HG03095 (cell line): ENCODE results near the gene RNF121.
A peak's percentile ranks its signal among the peaks of the same experiment; 100 is the strongest.

Experiments used
- ATAC-seq: cut with Tn5 transposase; IDR thresholded peaks from one replicate; pipeline ENCODE4 v1.9.1; 2021; ENCODE audit warnings: moderate library complexity; ENCODE audit not compliant: unreplicated experiment

RNF121 gene

DNA sequence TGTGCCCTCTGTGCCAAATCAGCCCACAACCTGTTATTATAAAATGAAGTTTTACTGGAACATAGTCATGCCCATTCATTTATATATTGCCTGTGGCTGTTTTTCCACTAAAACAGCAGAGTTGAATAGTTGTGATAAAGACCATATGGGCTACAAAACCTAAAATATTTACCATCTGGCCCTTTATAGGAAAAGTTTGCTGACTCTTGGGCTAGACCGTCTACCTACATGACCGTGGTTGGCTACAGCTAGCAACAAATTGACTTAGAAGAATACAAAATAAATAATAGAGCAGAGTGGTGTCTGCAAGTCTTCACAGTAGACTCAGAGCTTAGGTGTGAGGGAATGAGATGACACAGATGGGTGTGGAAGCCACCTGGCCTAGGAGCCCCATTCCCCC lies 58.7 kb downstream of the RNF121 start:
- ATAC-seq, result no peak

DNA sequence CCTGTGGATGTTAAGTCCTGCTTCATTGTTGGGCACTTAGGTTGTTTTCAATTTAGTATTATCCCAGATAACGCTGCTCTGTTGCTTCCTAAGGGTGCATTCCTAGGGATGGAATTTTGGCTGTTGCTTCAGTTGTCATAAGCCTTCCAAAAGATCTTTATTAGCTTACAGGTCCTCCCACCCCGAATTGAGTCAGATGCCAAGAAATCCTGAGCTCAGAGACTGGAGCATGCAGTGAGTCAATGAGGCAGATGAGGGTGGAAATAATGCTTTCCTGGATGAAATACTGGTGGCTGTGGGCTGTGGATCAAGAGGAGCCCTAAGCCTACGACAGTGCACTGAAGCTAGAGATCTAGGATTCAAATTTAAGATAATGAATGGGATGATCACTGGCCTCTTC lies 59.2 kb downstream of the RNF121 start:
- no peak for ATAC-seq

DNA sequence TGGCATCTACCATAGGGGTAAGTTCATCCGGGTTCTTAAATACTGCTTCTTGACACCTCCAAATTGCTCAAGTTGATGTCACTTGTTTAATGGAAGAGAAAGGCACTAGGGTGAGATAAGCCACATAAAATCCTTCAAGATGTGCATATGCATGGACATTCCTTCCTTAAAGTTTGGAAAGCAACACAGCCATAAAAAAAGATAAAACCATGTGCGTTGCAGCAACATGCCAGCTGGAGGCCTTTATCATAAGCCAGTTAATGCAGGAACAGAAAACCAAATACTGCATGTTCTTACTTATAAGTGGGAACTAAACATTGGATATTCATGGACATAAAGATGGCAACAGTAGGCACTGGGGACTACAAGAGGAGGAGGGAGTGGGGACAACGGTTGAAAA lies 61.9 kb downstream of the RNF121 start:
- no peak for ATAC-seq

DNA sequence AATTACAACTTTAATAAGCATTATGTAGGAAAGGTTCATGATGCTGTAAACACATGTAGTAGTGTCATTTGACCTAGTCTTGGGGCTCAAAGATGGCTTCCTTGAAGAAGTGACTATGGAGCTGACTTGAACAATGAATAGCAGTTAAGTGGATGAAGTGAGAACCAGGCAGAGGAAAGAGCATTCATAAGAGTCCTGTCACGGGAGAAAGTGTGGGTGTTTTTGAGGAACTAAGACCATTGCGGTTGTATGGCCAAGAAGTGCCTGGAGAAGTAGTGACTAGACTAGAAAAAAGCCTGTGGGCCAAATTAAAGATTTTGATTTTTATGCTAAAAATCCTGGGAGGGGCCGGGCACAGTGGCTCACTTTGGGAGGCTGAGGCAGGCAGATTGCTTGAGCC lies 62.6 kb downstream of the RNF121 start:
- peak; percentile 51 for ATAC-seq

DNA sequence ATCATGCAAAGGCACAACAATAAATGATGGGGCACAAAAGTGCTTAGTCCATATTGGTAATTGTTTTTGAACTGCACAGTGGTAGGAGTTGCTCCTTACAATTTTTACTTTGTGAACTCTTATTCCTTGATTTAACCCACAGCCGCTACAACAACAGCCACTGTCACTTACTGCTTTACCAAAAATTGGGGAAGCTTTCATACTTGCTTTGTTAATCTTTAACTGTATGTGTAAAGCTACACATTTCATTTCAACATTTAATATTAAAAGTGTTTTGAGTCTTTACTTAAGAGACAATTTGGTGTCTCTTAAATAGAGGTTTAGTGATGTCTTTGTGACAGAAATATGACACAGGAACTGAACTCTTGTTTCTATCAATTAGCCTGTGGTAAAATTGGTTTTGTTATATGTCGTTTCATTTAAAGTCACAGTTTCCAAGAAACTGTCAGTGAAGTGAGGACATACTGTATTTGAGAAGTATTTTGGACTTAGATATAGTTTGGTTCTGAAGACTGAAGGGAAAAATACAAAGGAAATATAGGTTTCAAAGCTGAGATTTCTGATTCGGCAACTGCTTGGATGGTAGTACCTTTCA lies 63.4 kb downstream of the RNF121 start:
- ATAC-seq, result no peak

DNA sequence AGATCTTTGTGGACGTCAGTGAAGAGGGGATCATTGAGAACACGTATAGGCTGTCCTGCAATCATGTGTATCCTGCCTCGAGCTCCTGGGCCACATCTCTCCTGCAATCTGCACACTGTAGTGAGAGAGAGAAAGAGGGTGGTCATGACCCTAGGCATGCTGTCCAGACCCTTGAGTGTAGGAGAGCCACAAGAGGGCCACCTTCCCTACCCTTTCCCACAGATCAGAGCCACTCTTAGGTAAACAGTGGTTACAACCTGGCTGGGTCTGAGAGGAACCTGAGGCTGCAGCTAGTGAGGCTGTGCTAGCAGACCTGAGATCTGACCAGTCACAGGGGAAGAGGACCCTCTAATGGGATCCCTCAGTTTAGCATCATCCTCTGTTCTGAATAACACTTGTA lies 65.9 kb downstream of the RNF121 start:
- ATAC-seq, result no peak

DNA sequence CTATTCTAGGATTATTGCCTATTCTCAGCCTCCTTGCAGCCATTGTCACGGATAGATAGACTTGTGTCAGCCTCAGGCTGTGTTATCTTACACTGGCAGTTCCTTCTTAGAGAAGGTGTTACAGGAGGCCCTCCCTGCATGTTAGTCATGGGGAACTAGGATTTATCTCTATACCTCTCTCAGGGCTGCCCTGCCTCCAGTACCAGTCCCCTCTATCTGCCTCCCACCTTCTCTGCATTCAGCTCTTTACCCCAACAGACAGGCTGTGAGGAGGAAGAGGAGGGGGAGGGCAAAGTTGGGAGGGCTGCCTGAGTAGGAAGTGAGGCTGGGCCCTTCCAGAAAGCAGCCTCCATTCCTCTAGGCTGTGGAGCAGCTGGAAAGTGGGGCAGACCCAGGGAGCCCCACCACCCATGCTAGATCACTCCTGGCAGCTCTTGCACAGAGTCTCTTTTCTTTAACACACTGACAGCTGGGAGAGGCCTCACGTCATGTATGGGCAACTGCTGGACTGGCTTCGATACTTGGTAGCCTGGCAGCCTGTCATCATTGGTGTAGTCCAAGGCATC lies 67.0 kb downstream of the RNF121 start:
- ATAC-seq, result no peak

DNA sequence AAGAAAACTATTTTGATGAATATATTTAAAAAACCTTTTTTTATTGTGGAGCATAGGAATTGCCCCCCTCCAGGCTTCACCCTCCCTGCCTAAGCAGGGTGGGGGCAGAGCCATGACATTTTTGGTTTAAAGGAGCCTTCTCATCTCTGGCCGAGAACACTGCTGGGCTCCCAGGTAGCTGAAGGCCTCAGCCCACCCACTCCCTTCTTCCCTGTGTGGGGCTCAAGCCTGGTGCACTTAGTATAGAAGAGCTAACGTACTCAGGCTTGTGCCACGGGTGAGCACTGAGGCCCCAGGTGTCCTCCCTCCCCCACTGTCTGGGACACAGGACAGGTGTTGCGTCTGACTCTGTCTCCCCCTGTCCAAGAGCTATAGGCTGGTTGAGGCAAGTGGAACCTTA lies 67.7 kb downstream of the RNF121 start:
- ATAC-seq, result no peak

DNA sequence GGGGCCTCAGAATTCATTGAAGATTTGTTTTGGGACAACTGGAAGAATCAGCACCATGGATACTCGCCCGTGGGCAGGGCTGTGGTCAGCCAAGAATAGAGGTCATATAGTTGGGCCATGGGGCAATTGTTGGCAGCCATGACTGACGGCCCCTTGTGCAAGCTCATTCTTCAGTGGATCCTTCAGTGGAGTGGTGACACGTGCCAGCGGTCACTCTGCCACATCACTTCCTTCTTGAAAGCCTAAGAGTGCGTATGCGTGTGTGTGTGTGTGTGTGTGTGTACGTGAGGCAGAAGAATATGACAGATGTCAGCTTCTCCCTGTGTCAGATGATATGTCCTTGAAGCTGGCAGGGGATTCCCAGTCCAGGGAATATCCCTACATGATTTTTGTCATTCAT lies 68.1 kb downstream of the RNF121 start:
- no peak for ATAC-seq

DNA sequence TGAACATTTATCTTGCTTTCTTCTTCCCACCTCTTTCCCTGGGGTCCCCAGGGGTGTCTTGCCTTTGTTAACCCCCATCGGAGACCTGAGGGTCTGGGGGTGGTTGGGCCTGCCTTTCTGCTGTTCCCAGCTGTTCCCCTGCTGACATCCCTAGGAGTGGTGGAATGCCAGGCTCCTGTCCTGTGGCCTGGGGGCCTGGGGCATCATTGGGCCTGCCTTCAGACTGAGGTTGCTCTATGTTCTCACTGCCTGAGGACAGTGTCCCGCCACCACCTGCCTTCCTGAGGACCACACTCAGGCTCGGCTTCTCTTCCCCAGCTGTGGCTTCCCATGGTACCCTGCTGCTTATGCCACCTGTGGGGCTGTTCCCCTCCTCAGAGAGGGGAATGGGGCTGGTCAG lies 68.7 kb downstream of the RNF121 start:
- ATAC-seq, result no peak

DNA sequence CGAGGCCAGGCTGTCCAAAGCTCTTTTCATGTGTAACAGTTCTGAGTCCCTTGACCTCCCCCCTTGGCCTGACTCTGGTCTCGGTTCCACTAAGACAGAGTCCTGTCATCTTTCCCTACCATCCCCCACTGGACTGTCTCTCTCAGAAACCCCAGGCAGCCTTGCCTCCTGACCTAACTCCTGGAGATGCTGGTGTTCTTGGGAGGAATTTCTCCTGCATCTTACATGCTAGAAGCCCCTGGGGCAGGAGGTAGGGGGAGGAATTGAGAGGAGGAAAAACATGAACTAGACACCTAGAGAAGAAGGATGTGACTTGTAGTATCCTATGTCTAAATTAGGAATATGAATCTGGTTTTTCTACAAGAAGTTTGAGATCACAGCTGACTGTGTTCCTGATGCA lies 69.2 kb downstream of the RNF121 start:
- no peak for ATAC-seq

DNA sequence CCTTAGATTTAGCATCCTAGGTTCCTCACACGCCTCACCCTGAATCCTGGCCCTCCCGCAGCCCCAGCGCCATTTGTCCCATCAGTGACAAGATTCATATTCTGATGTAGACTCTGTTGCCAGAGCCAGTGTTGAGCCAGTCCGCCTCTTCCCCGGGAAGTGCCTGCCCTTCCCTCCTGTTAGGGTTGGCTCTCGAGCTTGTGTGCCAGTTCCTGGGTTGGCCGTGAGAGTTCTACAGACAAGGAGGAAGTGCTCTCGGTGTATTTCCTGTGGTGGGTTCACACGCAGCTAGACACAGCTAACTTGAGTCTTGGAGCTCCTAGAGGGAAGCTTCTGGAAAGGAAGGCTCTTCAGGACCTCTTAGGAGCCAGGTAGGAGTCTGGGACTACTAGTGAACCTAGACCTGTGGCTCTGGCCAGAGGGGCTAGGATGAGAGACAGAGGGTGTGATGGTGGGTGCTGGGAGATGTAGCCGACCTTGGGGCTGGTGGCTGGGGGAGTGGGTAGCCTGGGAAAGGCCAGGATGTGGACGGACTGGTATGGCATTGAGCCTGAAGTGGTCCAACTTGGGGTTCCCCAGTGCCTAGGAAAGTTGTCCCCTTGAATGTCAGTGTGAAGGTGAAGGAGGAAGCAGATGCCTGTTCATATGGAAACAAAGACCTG lies 69.9 kb downstream of the RNF121 start, which contains the start of gene IL18BP:
TSS of gene IL18BP (plus strand) at position 261 of the 662 bp plus-strand sequence. CDS start 1,076 bp downstream, outside the sequence.
- no peak for ATAC-seq

DNA sequence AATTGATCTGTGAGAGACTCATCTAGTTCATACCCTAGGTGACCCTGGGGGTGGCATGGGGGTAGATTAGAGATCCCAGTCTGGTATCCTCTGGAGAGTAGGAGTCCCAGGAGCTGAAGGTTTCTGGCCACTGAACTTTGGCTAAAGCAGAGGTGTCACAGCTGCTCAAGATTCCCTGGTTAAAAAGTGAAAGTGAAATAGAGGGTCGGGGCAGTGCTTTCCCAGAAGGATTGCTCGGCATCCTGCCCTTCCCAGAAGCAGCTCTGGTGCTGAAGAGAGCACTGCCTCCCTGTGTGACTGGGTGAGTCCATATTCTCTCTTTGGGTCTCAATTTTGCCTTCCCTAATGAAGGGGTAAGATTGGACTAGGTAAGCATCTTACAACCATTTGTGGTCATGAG lies 70.5 kb downstream of the RNF121 start:
- no peak for ATAC-seq

DNA sequence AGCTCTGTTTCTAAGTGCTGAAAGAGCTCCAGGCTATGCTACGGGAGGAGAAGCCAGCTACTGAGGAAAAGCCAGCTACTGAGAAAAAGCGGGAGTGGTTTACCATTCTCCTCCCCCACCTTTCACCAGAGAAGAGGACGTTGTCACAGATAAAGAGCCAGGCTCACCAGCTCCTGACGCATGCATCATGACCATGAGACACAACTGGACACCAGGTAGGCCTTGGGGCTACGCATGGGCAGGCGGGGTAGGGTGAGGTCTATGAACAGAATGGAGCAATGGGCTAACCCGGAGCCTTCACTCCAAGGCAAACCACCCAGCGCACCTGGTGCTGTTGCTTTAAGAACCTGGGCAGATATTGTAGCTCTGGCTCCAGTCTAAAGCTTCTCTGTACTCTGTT lies 71.0 kb downstream of the RNF121 start:
- ATAC-seq, result no peak

DNA sequence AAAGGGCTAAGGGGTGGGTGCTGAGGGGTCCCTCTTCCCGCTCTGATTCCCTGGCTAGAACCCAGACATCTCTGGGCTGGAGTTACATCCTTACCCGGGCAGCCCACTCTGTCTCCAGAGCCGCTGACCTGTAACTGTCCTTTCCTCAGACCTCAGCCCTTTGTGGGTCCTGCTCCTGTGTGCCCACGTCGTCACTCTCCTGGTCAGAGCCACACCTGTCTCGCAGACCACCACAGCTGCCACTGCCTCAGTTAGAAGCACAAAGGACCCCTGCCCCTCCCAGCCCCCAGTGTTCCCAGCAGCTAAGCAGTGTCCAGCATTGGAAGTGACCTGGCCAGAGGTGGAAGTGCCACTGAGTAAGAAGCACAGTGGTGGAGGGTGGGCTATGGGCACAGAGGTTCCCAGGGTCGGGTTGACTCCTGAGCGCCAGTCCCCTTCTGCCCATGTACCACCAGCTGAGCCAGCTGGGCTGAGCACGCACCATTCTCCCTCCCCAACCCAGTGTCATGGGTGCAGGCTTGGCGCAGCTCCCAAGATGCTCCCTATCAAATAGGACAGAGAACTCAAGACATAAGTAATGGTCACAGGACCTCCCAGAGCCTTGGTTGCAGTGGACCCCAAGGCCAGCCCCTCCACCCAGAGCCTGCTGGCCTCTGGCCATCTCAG lies 71.5 kb downstream of the RNF121 start:
- ATAC-seq, result no peak

DNA sequence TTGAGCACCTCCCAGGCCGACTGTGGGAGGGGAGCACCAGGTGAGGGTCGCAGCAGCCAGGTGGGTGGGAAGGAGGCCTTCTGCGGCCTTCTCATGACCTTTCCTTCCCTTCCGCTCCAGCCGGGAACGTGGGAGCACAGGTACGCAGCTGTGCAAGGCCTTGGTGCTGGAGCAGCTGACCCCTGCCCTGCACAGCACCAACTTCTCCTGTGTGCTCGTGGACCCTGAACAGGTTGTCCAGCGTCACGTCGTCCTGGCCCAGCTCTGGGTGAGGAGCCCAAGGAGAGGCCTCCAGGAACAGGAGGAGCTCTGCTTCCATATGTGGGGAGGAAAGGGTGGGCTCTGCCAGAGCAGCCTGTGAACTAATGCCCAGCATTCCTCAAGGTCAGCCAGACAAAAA lies 72.4 kb downstream of the RNF121 start:
- ATAC-seq, result no peak

DNA sequence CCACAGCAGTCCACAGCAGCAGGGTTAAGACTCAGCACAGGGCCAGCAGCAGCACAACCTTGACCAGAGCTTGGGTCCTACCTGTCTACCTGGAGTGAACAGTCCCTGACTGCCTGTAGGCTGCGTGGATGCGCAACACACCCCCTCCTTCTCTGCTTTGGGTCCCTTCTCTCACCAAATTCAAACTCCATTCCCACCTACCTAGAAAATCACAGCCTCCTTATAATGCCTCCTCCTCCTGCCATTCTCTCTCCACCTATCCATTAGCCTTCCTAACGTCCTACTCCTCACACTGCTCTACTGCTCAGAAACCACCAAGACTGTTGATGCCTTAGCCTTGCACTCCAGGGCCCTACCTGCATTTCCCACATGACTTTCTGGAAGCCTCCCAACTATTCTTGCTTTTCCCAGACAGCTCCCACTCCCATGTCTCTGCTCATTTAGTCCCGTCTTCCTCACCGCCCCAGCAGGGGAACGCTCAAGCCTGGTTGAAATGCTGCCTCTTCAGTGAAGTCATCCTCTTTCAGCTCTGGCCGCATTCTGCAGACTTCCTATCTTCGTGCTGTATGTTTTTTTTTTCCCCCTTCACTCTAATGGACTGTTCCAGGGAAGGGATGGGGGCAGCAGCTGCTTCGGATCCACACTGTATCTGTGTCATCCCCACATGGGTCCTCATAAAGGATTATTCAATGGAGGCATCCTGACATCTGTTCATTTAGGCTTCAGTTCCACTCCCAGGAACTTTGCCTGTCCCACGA lies 73.2 kb downstream of the RNF121 start:
- no peak for ATAC-seq

DNA sequence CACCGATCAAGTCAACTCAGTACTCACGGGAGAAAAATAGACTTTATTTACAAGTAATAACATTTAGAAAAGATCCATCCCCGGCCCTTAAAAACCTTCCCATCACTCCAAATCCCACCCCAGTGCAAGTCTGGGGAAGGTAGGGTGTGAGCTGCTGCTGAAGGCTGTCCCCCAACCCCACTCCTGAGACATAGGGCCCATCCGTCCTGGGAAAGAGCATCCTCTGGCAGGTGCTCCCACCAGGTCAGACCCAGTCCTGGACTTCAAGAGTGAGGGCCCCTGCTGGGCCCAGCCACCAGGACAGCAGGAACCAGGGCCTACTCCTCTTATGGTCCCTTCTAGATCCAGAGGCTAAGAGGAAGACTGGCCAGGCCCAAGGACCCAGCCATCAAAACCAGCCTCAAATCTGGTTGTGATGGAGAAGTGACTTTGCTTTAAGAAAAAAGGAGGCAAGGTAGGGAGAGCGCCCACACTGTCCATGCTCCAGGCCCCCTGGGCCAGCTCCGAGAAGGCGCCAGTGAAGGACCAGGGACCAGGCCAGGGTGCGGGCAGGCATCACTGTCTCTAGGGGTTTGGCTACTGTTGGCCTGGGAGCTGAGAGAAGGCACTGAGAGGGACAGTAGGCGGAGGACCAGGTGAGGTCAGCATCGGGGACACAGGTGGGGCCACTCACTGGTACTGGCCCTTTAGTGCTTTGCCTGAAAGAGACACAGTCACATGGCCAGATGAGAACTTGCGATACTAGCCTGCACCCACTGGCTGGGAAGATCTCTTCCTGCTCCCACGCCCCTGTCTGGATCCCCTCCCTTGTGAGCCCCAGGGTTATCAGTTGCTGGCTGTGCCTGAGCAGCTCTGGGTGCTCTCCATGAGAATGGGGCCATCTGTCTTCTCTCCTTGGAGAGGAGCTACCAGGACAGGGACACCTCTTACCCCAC lies 74.3 kb downstream of the RNF121 start:
- ATAC-seq, result no peak

DNA sequence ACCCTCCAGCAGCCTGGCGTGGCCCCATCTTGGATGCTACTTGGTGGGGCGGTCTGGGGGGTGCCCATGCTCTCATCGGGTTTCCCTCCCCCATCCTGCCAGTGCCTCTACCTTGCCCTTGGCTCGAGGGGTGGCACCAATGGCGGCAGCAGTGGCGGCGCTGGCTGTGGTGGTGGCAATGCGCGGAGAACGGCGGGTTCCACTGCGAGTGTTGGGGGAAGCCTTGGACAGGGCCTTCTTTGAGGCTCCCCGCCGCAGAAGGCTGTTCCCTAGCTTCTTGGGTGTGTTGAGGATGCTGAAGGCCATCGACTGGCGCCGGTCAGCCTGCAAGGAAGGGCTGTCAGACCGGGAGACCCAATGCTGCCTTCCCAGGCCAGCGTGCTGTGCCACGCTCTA lies 74.9 kb downstream of the RNF121 start:
- ATAC-seq, result no peak
